KG1 (cell line): ENCODE measurements around the gene CAPG.
"Not testable (repeated sequence)": the region's sequence is repeated elsewhere in the genome, so short reads cannot be mapped to it uniquely, and the experiment has no call there.

ENCODE experiments used
- DNase-seq: peaks from one replicate; lab custom pipeline; 2025; lab: John Stamatoyannopoulos, UW

The CAPG gene

DNA sequence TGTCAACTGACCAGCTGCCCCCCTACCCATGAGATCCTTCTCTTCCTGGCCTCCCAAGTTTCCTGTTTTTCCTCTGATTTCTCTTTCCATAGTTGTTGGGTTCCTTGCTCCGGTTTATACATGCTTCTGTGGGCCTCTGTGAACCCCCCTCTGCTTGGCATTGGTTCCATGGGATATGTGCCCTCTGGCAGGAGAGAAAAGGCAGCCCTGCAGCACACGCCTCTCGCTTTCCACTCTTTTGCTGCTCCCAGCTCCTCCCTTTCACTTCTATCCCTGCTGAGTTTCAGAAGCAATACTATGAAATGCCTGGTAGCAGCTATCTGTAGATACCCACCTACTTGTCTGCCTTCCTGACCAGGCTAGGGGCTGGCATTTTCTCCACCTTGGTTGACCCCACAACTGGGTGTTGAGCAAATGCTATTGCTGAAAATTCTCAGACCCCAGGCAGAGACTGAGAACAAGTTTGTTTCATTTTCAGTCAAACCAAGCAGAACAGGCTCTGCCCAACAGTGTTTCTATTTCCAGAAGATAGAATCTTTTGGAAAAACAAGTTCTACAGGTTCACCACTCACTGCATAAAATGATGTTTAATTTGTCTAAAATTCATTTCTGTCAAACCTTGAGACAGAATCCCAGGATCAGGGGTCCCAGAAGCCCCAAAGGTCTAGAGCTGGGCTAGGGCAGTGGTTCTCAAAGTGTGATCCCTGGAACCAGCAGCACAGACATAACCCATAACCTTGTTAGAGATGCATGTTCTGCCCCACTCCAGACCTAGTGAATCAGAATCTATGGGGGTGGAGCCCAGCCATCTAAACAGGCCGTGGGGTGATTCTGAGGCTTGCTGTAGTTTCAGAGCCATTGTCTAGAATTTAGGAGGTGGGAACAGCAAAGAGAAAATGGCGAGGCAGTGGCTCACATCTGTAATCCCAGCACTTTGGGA lies 13.4 kb downstream of the CAPG start:
- no peak for DNase-seq

DNA sequence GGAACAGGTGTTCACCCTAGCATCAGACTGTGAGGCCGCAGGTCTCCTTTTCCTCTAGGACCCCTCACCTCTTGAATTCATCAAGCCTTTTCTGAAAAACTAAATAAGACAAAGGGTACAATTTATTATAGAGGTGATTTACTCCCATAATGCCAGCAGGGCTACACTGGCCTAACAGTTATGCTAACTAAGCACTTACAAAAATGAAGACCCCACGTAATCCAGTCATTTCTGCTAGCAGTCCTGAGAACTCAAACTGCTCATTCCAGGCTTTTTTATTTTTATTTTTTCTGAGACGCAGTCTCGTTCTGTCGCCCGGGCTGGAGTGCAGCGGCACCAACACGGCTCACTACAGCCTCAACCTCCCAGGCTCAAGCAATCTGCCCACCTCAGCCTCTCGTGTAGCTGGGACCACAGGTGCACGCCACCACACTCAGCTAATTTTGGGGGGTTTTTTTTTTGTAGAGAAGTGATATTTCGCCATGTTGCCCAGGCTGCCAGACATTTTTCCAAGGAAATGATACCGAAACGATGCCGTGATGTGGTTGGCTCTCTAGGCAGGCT lies 14.2 kb downstream of the CAPG start:
- DNase-seq, result no peak

DNA sequence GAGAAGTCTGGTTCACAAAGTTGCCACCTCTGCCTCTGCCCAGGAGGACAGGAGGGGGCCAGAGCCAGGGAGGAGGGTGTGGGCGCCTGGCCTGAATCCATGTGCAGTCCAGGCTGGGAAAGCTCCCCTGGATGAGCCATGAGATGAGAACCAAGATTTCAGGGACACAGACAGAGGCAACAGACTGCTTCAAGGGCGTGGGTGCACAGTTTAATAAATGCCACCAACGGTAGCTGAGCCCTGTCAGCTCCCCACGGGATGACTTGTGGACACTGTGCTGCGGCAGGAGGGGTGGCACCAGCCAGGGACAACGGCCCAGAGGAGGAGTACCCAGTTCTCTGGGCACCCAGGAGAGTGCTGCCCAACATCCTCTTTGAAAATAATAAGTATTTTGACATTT lies 15.2 kb downstream of the CAPG start:
- no peak for DNase-seq

DNA sequence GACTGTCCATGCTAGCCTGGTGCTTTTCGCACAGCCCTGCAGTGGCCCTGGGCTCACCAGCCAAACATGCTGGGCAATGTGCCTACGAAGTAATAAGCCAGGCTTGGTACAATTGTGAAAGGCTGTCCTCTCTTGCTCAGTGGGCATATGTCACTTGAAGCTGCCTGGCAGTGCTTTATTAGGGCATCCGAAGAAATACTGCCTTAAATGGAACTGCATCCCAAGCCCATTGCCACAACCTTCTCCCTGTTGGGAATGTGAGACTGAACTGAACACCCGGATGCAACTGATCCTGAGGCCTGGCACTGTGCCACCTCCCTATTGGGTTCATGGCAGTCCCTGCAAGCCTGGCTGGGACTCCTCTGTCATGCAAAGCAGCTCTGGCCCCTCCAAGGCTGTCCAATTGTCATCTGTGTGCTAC lies 15.9 kb downstream of the CAPG start:
- no peak for DNase-seq

DNA sequence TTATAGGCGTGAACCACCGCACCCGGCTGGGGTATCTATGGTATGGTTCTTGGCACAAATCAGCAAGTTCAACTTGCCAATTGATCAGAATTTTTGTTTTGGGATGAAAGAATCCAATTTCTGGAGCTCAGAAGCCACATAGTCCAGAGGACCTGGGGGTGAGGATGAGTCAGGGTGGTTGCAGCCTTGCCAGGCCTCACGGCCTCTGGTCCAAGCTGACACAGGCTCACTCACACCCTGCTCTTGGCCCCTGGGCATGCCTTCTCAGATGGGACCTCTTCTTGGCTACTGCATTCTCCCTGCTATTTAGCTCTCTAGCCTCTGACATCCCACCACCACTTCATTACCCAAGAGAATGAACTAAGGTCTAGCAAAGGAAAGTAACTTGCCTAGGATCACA lies 16.3 kb downstream of the CAPG start:
- DNase-seq, result no peak

DNA sequence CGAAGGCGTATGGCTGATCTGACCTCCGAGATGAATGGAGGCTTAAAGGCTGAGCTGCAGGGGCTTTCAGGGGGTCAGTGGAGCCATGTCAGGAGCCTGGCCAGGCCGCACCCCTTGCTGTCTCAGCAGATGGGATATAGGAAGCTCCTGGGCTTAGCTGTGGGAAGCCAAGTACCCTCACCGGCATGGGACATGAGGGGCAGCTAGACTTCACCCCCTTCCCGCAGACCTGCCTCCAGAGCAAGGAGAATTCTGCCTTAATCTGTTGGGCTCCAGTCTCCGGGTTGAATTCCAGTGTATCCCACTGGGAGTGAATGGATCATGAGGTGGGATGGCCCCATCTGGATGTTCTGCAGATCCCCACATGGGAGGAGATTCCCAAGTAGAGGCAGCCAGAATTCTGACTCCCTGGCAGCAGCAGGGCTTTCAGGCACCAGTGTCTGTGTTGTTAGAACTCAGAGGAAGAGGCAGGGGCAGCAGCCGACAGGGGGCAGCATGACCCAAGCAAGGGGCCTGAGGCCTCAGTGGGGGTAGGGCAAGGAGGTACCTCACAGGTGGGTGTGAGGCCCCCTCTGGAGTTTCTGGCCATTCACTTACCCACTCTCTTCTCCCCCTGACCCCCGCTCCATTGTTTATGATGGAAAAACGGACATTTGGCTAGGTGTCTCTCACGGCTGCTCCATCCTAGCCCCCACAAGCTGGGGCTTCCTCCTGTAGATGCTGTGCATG lies 19.1 kb downstream of the CAPG start:
- DNase-seq, result no peak

DNA sequence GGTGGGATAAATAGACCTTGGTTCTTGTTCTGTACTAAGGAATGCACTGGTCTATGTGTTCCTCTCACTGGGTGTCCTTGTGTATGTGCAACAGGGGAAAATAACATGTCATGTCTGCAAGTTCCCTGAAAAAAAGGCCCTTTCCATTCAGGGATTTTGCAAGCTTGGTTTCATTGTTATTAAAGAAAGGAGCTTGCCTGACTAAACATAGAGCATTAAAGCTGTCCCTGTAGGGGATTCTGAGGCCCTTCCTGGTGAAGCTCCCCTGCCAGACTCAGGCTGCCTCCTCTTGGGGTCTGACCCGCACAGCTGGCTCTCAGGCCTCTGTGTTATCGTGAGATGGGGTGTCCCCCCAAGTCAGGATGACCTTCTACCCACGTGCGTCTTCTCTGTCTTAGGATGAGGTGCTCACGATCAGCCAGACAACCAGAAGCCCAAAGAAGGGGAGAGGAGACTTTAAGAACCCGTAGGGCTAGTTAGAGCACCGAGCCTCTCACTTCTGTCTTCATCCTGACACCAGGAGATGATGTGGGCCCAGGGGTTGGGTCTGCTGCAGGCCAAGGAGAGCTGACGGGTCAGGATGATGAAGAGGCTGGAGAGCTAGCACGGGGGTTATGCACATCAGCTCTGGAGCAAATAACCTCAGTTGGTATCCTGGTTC lies 21.2 kb downstream of the CAPG start:
- DNase-seq, result no peak

DNA sequence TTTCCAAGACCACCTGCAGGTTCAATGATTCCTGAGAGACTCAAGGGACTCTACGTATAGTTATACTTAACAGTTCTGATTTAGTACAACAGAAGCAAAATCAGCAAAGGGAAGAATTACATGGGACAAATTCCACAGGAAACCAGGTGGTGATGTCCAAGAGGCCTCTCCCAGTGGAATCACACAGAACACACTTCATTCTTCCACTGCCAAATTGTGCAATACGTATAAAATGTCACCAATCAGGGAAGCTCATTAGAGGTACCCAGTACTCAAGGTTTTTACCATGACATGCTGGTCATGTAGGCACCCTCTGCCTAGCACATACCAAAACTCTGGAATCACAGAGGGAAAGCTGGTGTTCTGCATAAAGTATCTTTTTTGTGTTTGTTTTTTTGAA lies 22.4 kb downstream of the CAPG start:
- no peak for DNase-seq

DNA sequence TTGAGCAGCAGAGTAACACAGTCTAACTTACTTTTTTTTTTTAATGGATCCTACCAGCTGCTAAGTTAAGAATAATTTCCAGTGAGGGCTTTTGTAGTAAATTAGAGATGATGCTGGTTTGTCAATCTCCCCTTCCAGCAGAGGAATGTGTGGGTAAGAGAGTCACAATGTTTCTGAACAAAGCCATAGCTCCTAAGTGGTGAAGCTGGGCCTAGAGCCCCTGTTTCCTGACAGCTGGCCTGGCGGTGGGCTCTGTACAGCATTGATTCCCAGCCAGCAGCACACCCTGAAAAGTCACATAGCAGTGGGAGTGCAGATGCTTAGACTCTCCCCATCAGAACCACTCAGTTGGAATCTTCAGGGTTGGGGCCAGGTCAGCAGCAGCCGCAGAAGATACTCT lies 24.4 kb downstream of the CAPG start:
- no peak for DNase-seq

DNA sequence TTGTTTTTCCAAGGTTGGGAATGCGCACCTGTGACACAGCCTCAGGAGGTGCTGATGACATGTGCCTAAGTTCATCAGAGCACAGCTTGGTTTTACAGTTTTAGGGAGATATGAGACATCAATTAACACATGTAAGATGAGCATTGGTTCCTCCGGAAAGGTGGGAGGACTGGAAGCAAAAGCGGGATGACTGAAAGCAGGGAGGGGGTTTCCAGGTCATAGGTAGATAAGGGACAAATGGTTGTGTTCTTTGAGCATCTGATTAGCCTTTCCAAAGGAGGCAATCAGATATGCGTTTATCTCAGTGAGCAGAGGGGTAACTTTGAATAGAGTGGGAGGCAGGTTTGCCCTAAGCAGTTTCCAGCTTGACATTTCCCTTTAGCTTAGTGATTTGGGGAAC lies 26.3 kb downstream of the CAPG start:
- DNase-seq, result no peak

DNA sequence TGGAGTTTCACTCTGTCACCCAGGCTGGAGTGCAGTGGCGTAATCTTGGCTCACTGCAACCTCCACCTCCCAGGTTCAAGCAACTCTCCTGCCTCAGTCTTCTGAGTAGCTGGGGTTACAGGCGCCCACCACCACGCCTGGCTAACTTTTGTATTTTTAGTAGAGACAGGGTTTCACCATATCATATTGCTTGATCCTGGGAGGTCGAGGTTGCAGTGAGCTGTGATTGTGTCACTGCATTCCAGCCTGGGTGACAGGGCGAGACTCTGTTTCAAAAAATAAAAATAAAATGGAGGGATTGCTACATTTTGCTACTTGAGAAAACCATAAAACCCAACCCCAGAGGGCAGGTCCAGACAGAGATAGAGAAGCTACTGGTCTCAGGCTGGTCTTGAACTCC lies 27.0 kb downstream of the CAPG start:
- DNase-seq, result not testable (repeated sequence)

DNA sequence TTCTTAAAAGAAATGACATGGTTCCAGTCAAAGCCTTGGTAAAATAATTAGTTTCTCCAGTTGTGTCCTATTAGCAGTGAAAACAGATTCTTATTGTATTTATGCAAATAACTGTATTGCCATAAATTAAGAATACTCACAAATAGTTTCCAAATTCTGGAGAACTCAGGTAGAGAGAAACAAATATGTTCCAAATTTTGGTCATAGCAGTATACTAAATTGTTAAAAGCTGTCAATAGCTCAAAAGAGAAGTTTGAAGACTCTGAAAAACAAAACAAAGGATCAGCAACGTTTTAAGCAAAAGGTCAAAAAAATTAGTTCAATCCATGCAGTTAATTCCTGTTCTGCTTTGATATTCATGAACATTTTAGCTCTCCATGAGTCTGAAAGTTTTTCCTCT lies 30.1 kb downstream of the CAPG start:
- no peak for DNase-seq

DNA sequence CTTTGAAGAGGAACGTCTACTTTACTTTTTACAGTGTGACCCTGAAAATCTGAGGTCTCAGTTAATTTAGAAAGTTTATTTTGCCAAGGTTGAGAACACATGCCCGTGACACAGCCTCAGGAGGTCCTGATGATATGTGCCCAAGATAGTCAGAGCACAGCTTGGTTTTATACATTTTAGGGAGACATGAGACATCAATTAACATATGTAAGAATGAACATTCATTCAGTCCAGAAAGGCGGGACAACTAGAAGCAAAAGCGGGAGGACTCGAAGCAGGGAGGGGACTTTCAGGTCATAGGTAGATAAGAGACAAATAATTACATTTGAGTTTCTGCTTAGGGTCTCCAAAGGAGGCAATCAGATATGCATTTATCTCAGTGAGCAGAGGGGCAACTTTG lies 31.9 kb downstream of the CAPG start:
- DNase-seq, result no peak

DNA sequence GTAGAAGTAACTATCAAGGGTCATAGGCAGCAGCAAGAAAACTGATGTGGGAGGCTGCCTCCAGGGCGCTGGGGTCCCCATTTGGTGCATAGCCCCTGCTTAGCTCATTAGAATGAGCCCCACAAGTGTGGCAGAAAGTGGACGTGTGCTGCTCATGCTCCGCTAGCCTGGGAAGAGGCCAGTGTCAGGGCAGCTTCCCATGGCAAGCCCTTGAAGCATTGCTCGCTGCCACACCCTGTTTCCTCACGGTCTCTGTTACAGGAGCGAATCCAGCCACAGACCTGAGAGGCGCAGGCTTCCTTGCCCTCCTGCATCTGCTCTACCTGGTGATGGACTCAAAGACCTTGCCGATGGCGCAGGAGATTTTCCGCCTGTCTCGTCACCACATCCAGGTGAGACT lies 33.1 kb downstream of the CAPG start:
- no peak for DNase-seq

DNA sequence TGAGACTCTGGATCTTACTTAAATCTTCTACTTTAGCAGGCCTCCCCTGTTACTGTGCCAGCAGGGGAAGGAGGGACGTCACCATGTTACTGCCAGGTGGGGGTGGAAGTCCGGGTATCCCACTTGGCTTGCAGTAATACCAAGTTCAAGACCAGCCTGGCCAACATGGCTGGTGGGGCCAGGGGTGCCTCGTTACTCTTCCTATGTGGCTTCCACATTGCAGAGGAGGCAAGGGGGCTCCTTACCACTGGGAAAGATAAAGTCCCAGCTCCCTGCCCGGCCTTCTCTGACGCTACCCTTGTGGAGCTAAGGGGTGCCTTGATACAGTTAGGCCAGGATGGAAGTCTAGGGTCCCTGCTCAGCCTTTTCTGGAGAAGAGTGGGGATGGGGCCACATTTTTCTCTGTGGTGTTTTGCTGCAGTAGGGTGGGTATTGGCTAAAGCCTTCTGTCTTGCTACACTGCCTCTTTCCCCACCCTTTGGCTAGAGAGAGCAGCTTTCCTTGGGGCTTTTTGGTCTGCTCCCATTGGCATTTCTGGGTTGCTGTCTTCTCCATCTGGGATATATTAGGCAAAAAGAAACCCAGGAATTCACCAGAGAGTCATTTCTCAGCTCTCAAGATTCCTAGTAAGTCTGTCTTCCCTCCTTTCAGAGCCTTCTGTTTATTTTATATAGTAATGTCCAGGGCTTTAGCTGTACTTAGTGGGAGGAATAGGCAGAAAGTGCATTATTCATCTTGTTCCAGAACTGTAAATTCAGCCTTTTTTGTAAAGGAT lies 33.7 kb downstream of the CAPG start:
- DNase-seq, result no peak

DNA sequence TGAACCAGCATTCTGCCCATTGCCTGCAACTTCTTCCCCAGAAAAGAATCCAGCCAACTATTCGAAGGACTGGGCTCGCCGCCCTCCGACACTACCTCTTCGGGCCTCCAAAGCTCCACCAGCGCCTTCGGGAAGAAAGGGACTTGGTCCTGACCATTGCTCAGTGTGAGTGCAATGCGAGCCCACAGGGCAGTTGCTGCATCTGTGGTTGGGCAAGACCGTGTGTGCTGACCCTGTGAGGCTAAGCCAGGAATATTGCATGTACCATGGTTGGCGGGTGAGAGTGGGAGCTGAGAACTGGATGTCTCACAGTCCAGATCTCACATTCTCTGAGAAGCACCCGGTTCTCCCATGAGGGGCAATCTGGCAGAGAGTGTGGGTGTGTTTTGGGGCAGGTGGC lies 39.1 kb downstream of the CAPG start:
- DNase-seq, result no peak

DNA sequence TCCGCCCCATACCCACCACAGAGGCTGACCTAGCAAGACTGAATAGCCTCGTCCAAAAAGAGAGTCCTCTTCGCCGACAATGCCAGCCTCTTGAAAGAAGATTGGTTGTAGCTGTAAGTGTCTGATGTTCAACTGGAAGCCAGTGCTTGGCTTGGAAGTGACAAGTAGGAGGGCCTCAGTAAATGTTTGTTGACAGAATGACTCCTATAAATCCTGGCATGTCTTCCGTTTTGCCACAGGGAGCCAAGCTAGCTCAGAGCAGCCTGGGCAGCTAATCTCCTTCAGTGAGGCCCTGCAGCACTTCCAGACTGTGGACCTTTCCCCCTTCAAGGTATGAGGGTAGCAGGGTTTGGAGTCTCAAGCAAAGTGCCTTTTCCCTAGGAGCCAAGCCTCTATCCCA lies 40.7 kb downstream of the CAPG start:
- DNase-seq, result no peak

DNA sequence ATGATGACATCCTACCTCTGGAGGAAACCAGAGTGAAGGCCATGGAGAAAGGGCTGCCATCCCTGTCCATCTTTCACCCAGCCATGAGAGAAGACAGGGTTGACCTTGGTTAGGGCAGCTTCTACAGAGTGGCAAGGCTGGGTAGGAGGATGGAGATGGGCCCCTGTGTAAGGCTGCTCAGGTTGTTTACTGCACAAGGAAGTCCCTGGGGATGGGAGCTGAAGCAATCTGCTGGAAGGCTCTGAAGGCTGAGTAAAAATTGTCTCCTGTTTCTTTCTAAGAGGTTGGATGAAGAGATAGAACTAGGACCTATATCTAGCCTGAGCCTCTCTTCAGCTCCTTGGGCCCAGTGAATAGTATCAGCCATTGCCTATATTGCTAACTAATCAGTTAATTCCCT lies 41.2 kb downstream of the CAPG start:
- DNase-seq, result no peak

DNA sequence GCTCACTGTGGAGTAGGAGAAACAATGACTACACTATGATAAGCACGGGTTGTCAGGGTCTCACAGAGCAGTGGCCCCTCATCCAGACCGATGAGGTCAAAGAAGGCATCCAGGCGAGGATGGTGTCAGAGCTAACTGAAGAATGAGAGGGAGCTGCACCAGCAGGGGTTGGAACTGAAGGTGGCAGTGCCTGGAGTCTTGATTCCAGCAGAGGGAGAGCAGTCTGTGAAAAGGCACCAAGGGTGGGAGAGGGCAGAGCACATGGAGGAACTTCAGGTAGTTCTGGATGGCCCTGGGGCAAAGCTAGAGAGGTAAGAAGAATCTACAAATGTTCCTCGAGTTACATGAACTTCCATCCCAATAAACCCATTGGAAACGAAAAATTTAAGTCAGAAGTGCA lies 43.0 kb downstream of the CAPG start:
- DNase-seq, result no peak

DNA sequence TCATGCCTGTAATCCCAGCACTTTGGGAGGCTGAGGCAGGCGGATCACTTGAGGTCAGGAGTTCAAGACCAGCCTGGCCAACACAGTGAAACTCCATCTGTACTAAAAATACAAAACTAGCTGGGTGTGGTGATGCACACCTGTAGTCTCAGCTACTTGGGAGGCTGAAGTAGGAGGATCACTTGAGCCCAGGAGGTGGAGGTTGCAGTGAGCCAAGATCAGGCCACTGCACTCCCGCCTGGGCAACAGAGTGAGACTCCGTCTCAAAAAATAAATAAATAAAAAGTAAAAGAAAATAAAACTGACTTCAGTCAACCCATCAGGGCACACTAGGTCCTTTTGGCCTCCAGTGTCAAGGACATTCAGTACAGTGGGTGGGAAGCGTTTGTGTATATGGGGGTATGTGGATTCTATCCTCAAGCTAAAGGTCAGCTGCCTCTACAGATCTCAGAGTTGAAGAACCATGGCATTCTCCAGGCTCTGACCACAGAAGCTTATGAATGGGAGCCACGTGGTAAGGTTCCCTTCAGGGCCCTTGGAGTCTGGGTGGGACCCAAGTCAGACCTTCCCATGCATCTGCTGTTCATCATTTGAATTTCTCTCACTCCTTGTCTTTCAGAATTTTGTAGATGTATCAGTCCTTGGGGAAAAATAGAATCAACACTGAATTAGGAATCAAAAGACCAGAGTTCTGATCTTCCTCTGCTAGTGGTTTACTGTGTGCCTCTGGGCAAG lies 47.3 kb downstream of the CAPG start:
- DNase-seq, result not testable (repeated sequence)

DNA sequence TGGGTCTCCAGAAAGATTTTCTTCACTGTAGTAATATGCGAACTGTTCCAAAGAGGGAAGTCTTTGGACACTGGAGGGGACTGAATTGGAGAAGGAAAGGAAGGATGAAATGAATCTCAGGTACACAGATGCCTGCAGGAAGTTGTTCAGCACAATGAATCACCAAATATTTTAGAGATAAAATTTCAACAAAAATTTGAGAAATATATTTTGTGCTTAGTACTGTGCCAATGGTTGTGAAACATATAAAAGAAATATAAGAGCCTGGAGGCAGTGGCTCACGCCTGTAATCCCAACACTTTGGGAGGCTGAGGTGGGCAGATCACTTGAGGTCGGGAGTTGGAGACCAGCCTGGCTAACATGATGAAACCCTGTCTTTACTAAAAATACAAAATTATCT lies 52.4 kb downstream of the CAPG start:
- DNase-seq, result no peak
